Lower leg skin (tissue), 3 donors: ENCODE measurements around the gene TESMIN.

Source experiments
- POLR2A ChIP-seq, 2 donors: fragments of 450-650 bp; IDR thresholded peaks; one replicate each; pipeline ENCODE4 v1.6.1; 2016 to 2017; ENCODE audit warnings: antibody characterized with exemption in 2 of 2, mild to moderate bottlenecking in 1 of 2, moderate library complexity in 1 of 2
- TF ChIP-seq, protein P1 (sequence below), 3 donors: fragments of 450-650 bp; IDR thresholded peaks; one replicate each; pipeline ENCODE4 v1.5.1; 2016; ENCODE audit warnings: antibody characterized with exemption in 3 of 3, mild to moderate bottlenecking in 3 of 3, moderate library complexity in 2 of 3

DNA sequence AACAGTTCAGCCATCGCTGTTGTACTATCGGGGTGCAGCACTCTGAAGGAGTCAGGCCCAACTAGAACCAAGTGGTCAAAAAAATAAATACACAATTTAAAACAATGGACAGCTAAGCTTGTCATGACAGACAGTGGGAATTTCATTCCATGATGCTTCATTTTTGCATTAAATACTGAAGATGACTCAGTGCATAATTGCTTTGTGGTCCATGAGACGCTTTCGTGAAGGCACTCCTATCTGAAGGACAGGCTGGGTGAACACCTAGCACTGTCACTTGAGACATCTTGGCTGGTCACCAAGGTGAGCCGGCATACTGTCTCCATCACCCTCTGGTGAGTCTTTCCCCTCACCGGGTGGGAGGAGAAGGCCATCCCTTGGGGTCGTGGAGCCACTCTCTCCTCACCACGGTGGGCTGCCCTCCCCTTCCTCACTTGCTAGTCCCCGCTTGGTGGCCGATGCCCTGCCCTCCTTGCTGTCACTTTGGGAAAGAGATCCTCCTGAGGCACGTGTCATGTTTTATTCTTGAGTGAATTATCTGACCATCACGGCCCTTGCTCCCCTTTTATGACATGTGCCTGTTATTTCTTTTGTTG is 4.9 kb upstream of the TESMIN start:
- TF ChIP-seq, protein P1, sequence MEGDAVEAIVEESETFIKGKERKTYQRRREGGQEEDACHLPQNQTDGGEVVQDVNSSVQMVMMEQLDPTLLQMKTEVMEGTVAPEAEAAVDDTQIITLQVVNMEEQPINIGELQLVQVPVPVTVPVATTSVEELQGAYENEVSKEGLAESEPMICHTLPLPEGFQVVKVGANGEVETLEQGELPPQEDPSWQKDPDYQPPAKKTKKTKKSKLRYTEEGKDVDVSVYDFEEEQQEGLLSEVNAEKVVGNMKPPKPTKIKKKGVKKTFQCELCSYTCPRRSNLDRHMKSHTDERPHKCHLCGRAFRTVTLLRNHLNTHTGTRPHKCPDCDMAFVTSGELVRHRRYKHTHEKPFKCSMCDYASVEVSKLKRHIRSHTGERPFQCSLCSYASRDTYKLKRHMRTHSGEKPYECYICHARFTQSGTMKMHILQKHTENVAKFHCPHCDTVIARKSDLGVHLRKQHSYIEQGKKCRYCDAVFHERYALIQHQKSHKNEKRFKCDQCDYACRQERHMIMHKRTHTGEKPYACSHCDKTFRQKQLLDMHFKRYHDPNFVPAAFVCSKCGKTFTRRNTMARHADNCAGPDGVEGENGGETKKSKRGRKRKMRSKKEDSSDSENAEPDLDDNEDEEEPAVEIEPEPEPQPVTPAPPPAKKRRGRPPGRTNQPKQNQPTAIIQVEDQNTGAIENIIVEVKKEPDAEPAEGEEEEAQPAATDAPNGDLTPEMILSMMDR (IDR thresholded peaks at IDR 0.05), result no peak
- no peak for TF ChIP-seq POLR2A (IDR thresholded peaks at IDR 0.05)
